Raji (cell line): ENCODE data around the gene BDKRB2.

ENCODE experiments used
- POLR2A ChIP-seq: IDR thresholded peaks from 2 replicates; pipeline ENCODE4 v1.6.1; 2011; ENCODE audit warnings: low read depth, low read length, control low read depth; ENCODE audit not compliant: insufficient read depth

BDKRB2 gene

DNA sequence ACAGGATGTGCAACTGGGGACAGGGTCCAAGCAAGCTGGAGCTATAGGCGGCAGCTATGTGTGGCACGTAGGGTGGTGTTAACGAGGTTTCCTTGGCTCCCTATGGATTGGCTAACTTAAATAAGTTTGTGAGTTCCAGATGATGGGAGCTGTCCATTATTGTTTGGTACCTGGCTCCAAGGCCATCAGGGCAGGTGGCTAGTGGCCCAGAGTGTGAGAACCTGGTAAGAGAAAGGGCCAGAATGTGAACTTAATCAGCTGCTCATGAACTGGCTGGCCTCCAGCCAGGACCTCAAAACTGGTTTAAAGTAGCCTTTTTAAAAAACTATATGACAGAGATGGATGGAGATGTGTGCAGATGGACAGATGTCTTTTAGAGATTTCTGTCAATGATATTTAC is 1.5 kb upstream of the BDKRB2 start:
- no peak for TF ChIP-seq POLR2A

DNA sequence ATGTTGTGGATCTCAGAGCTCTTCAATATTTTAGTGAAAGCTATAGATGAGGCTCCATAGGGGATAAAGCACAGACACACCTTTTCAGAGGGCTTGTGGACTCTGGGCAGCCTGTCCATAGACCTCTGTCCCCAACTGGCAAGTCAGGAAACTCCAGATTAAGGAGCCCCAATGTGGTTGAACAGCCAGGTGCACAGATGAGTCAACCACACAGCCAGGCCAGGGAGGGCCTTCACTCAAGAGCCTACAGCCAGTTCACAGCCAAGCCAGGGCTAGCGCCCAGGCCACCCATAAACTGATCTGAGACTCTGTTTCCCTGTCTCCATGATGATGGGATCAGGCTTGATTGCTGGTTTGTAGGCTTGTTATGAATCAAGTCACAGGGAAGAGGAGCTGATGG is 1.0 kb upstream of the BDKRB2 start:
- TF ChIP-seq POLR2A: no peak

DNA sequence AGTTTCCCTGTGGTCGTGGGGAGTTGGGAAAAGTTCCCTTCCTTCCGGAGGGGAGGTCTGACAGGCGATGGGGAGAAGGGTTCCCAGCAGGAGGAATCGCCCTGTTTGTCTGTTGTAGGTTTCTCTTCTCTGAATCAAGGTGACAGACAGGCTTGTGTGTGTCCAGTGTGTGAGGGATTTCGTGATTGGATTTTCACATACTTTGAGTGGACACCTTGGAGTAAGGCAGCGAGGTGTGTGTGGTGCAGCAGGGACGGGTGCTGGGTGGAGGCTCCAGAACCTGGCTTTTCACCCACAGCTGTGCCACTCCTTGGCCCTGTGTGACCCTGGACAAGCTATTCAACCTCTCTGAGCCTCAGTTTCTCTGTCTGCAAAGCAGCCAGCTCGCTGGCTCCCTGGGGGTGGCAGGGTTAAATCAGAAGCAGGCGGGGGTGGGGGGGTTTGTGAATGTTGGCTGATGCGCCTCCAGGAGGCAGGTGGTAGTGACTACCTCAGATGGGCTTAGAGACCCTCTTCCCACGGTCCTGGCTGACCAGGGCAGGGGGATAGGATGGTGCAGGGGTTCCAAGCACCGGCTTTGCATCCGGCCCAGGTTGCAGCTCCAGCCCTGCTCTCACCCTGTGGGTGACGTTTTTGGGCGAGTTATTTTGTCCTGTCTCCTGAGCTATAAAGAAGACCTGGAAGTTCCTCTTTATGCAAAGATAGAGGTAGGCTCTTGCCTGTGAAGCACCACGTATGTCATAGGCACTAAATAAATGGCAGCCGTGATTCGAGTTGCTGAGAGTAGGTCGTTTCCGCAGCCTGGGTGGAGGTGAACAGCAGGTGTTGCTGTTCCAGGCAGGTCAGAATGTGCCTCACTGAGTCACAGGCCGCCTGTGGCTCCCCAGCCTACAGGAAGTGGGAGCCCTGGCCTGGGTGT is 679 bp downstream of the BDKRB2 start:
- TF ChIP-seq POLR2A: no peak

DNA sequence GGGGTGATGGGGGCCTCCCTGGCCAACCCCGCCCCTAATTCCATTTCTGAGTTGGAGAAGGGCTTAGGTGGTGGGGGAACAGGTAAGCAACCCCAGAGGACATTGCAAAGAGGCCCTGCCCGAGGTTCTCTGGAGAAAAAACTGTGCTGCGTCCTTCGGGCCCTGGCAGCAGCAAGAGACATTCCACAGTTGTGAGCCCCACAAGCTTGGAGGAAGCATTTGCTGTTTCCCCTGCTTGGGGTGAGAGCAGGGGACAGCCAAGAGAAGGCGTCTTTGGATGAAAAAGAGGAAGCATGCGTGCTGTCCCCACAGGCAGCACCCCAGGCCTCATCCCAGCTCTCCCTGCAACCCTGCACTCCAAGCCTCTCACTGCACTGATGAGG is 1.3 kb downstream of the BDKRB2 start:
- TF ChIP-seq POLR2A: no peak

DNA sequence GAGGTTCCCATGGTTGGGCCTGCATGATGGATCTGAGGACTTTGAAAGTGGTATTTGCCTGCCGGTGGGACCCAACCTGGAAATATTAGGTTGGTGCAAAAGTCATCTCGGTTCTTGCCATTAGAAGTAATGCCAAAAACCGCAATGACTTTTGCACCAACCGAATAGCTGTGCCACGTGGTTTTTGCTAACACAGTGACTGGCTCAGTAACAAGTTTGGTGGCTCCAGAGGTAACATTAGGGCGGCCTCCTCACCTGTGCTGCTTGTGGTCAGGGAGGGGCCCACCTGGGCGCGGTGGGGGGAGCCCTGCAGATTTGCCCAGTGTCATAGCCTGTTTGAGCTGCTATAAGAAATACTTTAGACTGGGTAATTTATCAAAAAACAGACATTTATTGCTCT is 1.8 kb downstream of the BDKRB2 start:
- no peak for TF ChIP-seq POLR2A

DNA sequence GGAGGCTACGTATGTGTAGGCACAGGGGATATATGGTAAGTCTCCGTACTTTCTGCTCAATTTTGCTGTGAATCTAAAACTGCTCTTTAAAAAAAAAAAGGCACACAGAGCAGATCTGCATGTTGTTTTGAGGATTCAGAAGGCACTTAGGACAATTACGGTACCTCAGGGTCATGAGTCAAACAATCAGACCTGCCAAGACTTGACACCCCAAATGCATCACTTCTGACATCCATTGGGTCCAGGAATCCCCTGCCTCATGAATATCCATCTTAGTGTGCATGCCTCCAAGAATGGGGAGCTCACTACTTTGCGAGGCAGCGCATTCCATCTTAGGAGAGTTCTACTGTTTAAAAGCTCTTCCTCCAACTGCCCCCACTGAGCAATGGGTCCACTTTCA is 3.0 kb downstream of the BDKRB2 start:
- TF ChIP-seq POLR2A: no peak

DNA sequence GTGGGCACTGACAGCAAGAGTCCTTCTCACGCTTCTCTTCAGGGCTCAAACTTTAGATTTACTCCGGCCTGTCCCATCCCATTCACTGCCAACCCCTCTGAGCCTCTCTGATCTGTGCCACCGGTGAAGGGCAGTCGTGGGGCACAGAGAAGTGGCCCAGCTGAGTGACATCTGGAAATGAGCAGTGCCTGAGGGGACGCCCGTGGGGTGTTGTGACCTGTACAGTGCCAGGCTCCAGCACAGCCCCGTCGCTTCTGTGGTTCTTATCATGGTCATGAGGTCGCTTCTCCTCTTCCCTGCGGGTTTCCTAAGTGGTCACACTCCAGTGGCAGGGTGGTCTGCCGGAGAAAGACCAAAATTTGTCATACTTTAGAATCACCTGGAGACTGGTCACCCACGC is 4.1 kb downstream of the BDKRB2 start:
- TF ChIP-seq POLR2A: no peak

DNA sequence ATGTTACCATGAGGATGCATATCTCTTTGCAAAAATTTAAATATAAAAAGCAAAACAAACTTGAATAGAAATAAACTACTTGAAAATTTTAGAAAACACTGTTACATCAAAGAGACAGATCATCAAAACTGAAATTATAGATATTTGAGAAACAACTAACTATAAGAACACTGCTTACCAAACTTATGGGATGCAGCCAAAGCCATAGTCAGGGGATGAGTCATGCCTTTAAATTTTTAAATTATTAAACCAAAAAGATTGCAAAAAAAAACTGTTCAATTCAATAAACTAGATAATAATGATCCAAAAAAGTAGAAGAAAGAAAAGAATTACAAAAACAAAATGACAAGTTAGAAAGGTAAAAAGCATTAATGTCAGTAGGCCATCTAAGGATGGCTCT is 7.5 kb downstream of the BDKRB2 start:
- no peak for TF ChIP-seq POLR2A

DNA sequence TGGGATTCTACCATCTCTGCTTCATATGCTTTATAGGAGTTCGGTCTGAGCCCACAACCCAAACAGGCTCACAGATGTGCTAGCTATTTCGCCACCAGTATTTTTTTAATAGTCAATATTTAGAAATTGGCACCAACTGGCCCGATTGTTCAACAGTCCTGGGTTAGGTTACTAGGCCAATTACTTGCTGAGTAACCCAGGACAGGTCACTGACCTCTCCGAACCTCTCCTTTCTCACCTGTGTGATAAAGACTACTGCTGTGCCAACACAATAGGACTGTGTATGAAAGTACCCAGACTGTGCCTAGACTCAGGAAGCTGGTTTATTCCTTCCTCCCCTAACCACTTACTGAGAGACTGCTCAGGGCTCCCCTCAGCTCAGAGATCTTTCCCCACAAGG is 8.3 kb downstream of the BDKRB2 start:
- no peak for TF ChIP-seq POLR2A

DNA sequence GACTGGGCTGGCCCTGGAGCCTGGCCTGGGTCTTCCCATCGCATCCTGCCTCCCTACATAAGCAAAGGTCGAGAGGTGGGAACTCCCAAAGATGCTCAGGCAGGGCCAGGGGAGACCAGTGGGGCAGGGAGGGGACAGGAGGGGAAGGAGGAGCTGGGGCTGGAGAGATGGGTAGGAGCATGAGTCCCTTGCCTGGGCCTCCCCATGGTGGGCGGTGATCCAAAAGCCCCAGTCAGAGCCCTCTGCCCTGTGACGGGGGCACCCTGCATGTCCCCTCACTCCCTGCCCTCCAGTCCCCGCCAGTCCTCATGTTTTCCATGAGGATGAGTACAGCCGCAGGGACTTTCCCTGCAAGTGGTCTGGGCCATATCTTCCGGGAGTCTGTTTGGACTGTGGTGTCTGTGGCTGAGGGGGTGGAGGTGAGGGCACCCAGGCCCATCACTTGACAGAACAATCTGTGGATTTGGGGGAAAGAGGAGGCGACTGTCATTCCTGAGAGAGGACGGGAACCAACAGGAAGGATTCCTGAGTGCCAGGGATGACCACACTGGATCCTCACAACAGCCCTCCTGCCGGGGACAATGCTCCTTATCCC is 9.3 kb downstream of the BDKRB2 start:
- TF ChIP-seq POLR2A: no peak

DNA sequence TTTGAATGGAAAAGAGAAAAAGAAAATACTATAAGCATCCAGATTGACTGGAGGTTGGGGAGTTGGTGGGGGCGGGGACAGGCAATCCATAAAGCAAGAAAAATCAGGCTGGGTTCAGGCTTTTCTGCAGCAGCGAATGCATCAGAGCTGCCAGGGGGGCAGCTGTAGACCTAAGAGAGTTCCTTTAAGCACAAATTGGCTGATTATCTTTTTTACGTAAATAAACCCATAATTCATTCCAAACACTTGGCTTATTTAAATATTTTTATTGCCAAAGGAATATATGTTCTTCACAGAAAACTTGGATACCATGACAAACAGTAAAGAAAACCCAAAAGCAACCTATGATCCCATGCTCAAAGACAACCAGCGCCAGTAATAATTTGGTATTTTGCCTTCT is 10.2 kb downstream of the BDKRB2 start:
- no peak for TF ChIP-seq POLR2A

DNA sequence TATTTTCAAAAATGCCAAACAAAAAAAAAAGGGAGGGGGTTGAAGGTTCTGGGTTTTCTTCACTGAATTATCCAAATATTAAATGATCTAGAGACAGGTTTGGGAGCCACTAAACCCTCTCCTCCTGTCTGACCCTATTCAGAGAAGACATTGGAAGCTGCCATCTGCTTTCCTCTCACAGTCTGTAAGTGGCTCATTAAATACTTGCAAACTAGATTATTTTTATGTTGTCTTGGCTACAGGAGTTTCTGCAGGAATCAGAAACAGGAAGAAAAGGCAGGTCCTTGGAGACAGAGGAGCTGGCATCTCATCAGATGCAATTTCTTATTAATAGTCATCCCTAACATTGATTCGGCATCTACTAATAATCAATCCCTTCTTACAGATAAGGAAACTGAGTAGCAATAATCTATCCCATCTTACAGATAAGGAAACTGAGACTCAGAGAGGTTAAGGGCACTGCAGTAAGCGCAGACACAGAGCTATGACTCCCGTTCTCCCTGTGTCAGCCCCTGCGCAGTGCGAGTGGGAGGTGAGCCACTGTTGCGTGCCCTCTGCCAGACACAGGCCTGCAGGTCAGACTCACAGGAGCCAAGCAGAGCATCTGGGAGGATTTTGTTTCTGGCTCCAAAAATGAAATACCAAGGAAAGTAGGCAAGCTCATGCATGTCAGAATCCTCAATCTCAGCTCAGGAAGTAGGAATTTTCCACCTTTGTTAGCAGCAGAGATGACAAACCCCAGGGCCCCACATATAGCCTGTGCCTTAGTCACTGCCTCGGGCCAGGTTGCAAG is 11.0 kb downstream of the BDKRB2 start:
- TF ChIP-seq POLR2A: no peak

DNA sequence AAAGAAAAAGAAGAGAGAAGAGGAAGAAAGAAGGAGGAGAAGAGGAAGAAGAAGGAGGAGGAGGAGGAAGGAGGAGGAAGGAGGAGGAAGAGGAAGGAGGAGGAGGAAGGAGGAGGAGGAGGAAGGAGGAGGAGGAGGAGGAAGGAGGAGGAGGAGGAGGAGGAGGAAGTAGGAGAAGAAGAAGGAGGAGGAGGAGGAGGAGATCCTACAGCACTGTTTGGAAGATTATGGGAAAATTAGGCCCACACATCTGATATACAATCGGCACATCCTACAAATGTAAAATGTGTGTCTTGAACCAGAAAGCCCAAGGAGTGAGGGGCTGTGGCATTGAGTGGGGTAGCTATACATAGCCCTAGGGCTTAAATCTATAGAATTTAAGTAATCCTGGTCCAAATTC is 12.0 kb downstream of the BDKRB2 start:
- TF ChIP-seq POLR2A: no peak

DNA sequence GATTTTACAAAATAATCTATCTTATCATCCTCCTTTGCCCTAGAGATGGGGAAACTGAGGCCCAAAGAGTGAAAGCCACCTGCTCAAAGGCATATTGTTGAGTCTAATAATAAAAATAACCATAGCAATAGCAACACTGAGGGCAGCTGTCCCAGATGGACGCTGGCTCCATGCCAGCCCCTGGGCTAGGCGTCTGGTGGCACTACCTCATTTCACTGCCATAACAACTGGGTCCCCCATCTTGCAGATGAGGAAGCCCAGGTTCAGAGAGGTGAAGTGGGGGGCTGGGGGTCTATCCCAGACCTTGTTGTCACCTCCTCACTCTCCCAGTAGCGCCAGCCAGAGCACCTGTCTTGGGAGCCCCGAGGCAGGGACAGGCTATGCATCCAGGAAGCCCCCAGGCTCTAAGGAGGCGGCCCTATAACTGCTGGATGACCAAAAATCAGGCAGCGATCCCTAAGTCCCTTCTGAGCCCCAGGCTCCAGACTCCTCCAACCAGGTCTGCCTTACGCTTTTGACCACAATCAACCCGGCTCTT is 12.8 kb downstream of the BDKRB2 start:
- no peak for TF ChIP-seq POLR2A

DNA sequence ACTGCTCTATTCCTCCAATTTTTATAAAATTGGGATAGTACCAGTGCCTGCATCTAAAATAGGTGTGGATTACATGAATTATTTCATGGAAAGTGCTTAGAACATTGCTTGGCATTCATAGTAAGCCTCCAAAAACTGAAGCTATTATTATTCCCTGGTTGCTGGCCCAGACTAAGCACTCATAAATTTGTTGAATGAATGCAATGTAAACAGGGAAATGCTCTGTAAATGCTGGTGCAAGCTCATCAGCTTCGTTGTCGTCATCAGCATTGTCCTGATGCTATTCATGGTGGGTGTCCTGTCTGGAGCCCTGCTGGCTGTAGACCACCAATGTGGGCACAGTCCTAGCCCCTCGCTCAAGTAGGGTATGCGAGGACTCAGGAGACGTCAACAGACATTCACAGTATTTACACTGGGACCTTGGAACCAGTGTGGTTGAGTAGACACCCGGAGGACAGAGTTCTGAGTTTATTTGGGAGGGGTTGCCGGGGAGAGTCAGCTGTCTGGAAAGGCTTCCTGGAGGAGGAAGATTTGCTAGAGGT is 16.5 kb downstream of the BDKRB2 start:
- TF ChIP-seq POLR2A: no peak
